ENCODE data around the gene IL1R1.

Gene IL1R1

GRCh38 chr2:102177814-102178478 is 35.4 kb downstream of the IL1R1 start:
- DNase-seq: no peak

- DNase-seq: no peak
Observed at GRCh38 chr2:102179061-102179460, 36.5 kb downstream of the IL1R1 start.

GRCh38 chr2:102179788-102180686 is 37.5 kb downstream of the IL1R1 start:
- no peak for DNase-seq

GRCh38 chr2:102180687-102180999 is 38.1 kb downstream of the IL1R1 start:
- DNase-seq: no peak

GRCh38 chr2:102181376-102181775 is 38.8 kb downstream of the IL1R1 start:
- no peak for DNase-seq

- DNase-seq: no peak
Observed at GRCh38 chr2:102181919-102182635, 39.5 kb downstream of the IL1R1 start.

GRCh38 chr2:102184018-102184417 is 41.5 kb downstream of the IL1R1 start:
- DNase-seq: no peak

GRCh38 chr2:102184568-102184967 is 42.0 kb downstream of the IL1R1 start:
- no peak for DNase-seq

GRCh38 chr2:102185347-102185746 is 42.8 kb downstream of the IL1R1 start:
- DNase-seq: no peak

GRCh38 chr2:102186791-102187495 is 44.4 kb downstream of the IL1R1 start, which contains the start of gene IL1RL2:
Gene IL1RL2 (plus strand): TSS chr2:102187023. CDS start chr2:102187868, 845 bp downstream.
- no peak for DNase-seq

- DNase-seq: no peak
Observed at GRCh38 chr2:102187496-102188150, 45.1 kb downstream of the IL1R1 start.

GRCh38 chr2:102190430-102191107 is 48.0 kb downstream of the IL1R1 start:
- DNase-seq: no peak

GRCh38 chr2:102191501-102191900 is 49.0 kb downstream of the IL1R1 start:
- DNase-seq: no peak

- DNase-seq: no peak
Observed at GRCh38 chr2:102193074-102193473, 50.5 kb downstream of the IL1R1 start.

GRCh38 chr2:102194609-102195268 is 52.2 kb downstream of the IL1R1 start:
- no peak for DNase-seq

GRCh38 chr2:102197389-102198137 is 55.0 kb downstream of the IL1R1 start:
- DNase-seq: no peak

GRCh38 chr2:102200539-102200938 is 58.0 kb downstream of the IL1R1 start:
- no peak for DNase-seq

GRCh38 chr2:102204638-102205037 is 62.1 kb downstream of the IL1R1 start:
- DNase-seq: no peak

- DNase-seq: no peak
Observed at GRCh38 chr2:102206666-102207341, 64.3 kb downstream of the IL1R1 start.

GRCh38 chr2:102208774-102209173 is 66.2 kb downstream of the IL1R1 start:
- no peak for DNase-seq

All from NCI-H1436 (cell line).